CD4-positive, alpha-beta T cell treated with Interleukin-17A for 1 hour (primary cell): ENCODE results near the gene TMEM120A.

ENCODE experiments used
- DNase-seq: peaks from one replicate; pipeline ENCODE4 v3.0.0-alpha.2; 2020

Gene TMEM120A

DNA sequence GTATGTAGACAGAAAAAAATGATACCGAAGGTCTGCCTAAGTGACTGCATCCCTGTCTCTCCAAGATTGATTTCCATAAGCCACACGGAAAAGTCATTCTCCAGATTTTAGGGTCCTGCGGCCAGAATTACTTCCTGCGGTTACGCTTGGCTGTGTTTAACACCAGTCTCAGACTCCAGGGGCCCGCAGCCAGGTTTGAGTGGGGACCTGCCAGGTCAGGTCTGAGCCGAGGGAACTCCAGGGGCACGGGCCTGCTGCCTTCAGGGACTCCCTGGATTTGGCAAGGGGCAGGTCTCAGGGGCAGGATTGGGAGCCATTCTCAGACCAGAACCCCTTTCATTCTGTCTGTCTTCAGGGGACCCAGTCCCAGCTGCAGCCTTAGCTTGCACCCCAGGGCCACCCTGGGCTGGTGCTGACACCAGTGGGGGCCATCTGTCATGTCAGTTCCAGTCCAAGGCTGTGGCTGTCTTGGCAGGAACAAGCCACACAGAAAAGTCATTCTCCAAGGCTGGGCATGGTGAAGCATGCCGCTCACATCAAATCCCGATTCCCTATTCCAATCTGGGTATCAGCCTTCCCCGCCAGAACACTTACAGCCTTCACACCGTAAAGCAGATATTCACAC lies 39.0 kb downstream of the TMEM120A start:
- no peak for DNase-seq

- no peak for DNase-seq
Measured at GRCh38 chr7:75953931-75954330, 40.5 kb downstream of the TMEM120A start.

DNA sequence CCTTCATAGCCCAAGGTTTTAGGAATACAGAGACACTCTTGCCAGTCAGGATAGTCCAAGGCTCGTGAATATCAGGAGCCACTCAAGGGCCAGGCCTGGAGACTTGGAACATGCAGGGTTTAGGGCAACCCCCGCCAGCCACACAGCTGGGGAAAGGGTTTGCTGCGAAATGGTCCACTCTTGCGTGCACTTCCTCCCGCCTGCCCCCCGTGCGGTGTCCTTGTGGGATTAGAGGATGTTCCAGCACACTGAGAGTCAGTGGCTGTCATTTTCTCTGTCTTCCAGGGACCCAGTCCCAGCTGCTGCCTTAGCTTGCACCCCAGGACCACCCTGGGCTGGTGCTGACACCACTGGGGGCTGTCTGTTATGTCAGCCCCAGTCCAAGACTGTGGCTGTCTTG lies 41.0 kb downstream of the TMEM120A start:
- DNase-seq, result no peak

DNA sequence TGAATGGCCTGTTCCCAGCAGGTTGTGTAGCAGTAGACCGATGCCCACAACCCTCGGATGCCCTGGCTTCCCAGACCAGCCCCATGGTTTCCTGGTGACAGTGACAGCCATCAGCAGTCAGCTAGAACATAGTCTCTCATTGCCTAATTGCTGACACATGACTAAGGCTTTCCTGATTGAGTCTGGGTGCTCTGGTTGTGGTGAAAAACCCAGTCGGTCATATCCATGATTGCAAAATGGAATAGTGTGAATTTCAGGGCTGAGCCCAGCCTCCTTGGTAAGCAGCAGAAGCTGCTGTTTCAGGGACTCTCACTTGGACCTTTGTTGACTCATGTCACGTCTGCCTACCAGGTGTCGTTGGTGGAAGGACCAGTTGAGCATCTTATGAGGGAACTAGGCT lies 42.9 kb downstream of the TMEM120A start:
- no peak for DNase-seq

DNA sequence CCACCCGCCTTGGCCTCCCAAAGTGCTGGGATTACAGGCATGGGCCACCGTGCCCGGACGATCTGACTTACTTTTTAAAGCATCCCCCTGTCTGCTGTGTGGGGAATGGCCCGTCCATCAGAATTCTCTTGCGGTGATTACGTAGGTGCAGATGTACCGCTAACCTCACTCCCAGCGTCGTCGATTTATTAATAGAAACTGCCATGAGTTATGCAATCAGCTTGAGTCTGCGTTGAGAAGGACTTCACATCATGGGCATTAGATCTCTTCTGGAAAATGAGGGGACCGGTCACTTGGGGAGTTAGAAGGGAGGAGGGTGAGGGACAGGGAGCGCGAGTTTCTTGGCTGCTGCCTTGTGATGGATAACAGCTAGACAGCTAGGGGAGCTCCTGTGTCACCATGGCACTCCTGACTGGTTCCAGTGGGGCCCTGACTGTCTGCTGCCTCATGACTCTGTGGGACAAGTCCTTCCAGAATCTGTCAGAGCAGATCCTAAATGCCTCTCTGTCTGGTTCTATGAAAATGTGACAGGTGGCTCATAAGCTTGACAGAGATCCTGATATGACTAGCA lies 44.2 kb downstream of the TMEM120A start:
- DNase-seq, result no peak

DNA sequence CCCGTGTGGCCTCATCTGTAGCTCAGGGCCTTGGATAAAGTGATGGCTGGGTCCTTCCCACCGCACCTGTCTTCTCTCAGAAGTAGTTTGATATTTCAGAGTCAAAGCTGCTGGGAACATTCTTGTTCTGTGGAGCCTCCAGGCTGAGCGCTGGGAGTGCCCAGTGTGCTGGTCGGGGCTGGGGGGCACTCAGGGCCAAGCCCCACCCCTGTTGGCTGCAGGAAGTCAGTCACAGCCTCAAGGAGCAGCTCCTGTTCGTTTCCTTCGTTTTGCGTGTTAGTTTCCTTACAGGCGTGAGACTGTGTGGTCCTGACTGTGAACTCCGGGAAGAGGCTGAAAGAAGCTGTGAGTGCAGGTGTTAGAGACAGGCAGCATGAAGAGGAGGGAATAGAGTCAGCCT lies 46.2 kb downstream of the TMEM120A start:
- no peak for DNase-seq

- DNase-seq, result no peak
Measured at GRCh38 chr7:75946207-75946855, 48.1 kb downstream of the TMEM120A start.

- DNase-seq, result no peak
Measured at GRCh38 chr7:75945297-75946168, 48.9 kb downstream of the TMEM120A start.

DNA sequence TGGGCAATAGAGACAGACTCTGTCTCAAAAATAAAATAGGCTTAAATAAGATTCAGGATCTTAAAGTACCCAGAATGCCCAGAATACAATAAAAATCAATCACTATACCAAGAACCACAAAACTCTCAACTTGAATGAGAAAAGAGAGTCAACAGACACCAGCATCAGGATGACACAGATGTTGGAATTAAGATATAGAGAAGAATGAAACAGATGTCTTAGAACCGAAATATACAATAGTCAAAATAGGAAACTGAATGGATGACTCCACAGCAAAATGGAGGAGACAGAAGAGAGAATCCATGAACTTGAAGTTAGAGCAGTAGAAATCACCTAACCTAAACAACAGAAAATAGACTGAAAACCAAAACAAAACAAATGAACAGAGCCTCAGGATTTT lies 49.9 kb downstream of the TMEM120A start:
- no peak for DNase-seq

GRCh38 chr7:75943864-75944263 lies 50.5 kb downstream of the TMEM120A start:
- no peak for DNase-seq

DNA sequence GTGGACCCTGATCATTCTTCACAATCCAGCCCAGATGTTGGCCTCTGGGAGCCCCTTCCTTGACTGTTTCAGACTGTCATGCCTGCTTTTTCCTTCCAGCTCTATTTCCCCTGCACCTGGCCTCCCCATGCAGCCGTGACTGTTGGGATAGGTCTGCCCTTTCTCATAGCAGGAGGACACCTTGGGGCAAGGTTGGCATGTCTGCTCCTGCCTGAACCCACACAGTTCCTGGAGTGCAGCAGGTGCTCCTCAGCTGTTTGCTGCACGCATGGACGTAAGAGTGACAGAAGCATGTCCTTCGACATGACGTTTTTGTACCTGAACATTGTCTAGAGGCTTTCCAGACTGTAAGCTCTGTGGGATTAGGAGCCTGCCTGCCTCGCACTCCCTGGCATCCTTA lies 55.5 kb downstream of the TMEM120A start:
- no peak for DNase-seq

DNA sequence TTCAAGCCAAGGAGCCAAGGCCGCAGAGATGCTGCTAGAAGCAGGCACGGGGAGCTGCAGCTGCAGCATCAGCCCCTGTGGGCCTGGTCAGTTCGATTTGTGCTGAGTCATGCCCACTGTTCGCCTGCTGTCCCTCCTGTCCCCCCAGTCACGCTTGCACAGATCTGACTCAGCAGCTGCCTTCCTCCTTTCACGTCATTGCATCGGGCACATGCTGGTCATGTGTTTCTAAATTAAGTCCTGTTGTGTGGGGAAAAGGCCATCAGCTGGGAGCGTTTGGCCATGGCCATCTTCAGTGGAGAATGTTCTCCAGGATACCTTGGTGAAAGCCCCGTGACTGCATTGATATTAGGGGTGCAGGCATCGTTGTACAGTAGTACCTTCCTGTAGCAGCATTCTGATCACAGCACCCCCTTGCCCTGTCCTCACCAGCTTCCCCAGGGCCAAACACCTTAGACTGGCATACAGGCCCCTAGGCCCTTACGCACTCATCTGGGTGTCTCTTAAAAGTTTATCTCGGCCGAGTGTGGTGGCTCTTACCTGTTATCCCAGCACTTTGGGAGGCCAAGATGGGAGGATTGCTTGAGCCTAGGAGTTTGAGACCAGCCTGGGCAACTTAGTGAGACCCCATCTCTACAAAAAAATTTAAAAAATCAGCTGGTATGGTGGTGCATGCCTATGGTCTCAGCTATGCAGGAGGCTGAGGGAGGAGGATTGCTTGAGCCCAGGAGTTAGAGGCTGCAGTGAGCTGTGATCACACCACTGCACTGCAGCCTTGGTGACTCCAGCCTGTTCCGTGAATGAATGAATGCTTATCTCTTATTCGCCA lies 56.2 kb downstream of the TMEM120A start:
- DNase-seq, result no peak
